Mesodermal cell (in vitro differentiated cells): ENCODE results near the gene ANKEF1. TPM values are rescaled to one million over a fixed set of nuclear protein-coding genes. Genes with fewer than 3 reads are reported as not detected.

Experiments used
- H3K27ac ChIP-seq: 2 replicates; pipeline ENCODE4 v1.7.0; 2013; ENCODE audit warnings: mild to moderate bottlenecking, low read depth, low read length, moderate library complexity; ENCODE audit not compliant: severe bottlenecking
- H3K36me3 ChIP-seq: 2 replicates; pipeline ENCODE4 v1.7.1; 2013; ENCODE audit warnings: mild to moderate bottlenecking, low read length, moderate library complexity; ENCODE audit not compliant: control insufficient read depth, insufficient read depth
- H3K4me1 ChIP-seq: one replicate; pipeline ENCODE4 v1.7.1; 2013; ENCODE audit warnings: mild to moderate bottlenecking, low read length; ENCODE audit not compliant: insufficient read depth, control insufficient read depth, poor library complexity, severe bottlenecking
- H3K4me3 ChIP-seq: 2 replicates; pipeline ENCODE4 v1.7.0; 2013; ENCODE audit warnings: low read length, control low read depth, mild to moderate bottlenecking; ENCODE audit not compliant: insufficient read depth, poor library complexity, severe bottlenecking; ENCODE audit errors: extremely low read depth
- H3K9me3 ChIP-seq: 2 replicates; pipeline ENCODE4 v1.7.1; 2013; ENCODE audit warnings: mild to moderate bottlenecking, low read length, moderate library complexity; ENCODE audit not compliant: control insufficient read depth
- WGBS, 2 experiments: methylation state at CpG; one replicate each; pipeline ENCODE4 v1.1.5; 2013; ENCODE audit warnings: missing lambda C conversion rate in 2 of 2; ENCODE audit not compliant: insufficient coverage in 2 of 2; 5-methylcytosine and 5-hydroxymethylcytosine counted together
- polyA plus RNA-seq, 2 experiments: library from polyadenylated mRNA; stranded (reverse); fragments of 50-300 nt; gene quantifications; one replicate each; pipeline ENCODE4 v1.2.3, GENCODE V29; 2013

ANKEF1 gene
- 1.2 TPM for polyA plus RNA-seq (2013, experiment 1 of 2)
- polyA plus RNA-seq (2013, experiment 2 of 2), result 1.4 TPM

DNA sequence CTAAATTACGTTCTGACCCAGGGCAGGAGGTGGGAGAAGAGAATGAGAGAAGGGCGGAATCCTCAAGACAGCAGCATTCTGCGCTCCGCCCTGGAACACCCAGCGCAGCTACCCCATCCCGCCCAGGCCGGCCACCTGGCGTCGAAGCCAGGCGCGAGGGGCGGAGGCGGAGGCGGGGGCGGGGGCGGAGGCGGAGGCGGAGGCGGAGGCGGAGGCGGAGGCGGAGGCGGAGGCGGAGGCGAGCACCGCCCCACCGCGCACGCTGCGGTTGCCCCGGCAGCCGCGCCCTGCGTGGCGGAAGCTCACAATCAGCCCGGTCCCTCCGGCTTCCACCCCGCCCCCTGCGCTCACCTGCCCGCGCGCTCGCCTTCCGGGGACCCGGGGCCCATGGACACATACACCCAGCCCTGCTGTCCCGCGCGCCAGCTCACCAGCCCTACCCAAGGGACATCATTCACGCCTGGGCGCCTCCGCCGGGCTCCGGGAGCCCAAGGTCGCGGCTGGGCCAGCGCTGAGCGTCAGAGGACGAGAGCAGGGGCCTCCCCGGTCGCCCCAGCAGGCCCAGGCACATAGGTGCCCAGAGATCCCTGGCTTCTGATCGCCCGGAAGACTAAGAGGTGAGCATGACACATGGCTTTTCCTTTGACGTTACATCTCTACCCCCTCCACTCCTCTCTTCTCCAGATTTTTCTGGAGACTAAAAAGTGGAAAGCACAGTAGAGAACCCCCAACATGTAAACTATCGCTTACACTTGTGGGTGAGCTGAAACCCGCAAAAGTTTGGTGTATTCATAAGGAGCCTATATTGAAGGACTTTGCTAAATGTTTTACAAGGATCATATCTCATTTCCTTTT, at the start of gene ANKEF1:
TSS of gene ANKEF1 (plus strand) at position 271 of the 855 bp plus-strand sequence. CDS start 3,315 bp downstream, outside the sequence.
- Histone ChIP-seq H3K36me3 (no peaks in the 10 kb centered on the region), H3K9me3 (no peaks in the 10 kb centered on the region), H3K27ac (no peak within 1 kb of the TSS), H3K4me3 (peak within 1 kb of the TSS; percentile 51), H3K4me1 (no peaks in the 10 kb centered on the region)
- 1% methylated on average over 23 to 36 of the region's 65 CpGs for WGBS, 2 experiments

DNA sequence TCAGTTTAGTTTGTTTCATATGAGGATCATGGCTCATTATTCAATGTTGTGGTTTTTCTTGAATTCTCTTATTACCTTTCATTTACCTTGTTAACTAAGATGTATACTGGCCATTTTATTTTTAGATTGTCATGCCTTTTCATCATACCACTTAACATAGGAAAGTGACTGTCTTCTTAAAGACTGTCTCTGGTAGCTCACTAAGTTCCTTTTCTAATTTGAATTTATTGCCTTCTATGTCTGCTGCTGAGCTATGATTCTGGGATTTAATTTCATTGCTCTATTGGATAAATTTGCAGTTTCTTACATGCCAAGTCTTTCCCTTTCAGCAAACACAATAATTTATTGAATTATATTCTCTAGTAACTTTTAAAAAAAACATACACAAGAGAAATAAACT, 49.5 kb upstream of the ANKEF1 start:
- H3K4me3 ChIP-seq, result no peak overlapping the region
- H3K36me3 ChIP-seq, result no peaks in the 10 kb centered on the region
- H3K9me3 ChIP-seq, result no peaks in the 10 kb centered on the region
- H3K27ac ChIP-seq, result no peak overlapping the region
- no peaks in the 10 kb centered on the region for H3K4me1 ChIP-seq

DNA sequence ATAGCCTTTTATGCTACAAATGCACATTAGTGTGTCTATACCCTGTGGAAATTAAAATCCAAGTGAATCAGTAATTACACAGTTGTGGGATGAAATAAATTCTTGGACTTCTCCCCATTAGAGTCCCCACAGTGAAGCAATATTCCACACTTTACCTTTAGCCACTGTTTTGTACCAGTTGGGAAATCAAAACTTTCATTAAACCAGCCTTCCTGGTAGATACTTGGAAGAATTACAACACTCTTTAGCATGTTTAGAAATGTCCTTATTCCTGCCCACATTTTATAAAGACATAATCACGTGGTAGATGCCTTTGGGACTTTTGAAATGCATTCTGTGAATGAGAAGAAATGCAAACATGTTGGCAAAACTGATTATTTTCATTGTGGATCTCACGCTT, 49.0 kb upstream of the ANKEF1 start:
- no peak overlapping the region for H3K4me3 ChIP-seq
- H3K9me3 ChIP-seq, result no peaks in the 10 kb centered on the region
- no peaks in the 10 kb centered on the region for H3K4me1 ChIP-seq
- no peak overlapping the region for H3K27ac ChIP-seq
- H3K36me3 ChIP-seq, result no peaks in the 10 kb centered on the region
- 75% methylated on average over 2 of the region's 2 CpGs; no CpG with 5 or more reads in 1 of the 2 experiments for WGBS, 2 experiments

DNA sequence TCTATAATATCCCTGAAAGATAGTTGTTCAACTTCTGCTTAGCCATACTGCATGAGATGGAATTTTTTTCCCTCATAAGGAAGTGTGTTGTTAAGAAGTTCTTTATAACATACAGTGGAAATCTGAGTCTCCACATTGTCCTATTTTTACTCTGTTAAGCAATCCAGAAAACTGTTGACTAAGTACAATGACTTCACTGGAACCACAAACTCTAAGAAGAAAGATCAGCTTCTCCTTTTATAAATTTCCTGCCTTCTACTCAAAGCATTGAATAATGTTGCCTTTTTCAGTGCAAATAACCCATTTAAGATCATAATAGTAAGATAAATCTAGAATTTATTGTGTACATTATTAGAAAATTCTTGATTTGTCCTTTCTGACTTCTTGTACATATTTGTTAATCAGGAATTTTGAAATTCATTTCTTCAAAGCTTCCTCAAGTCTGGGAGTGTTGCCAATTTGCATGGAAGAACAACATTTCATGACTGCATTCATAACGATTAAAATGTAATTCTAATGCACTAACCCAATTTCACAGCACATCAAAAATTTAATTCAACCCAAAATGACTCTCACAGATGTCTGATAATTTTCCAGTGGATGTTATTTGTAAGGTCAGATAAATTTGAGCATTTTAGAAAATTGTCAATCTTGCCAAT, 45.6 kb upstream of the ANKEF1 start:
- Histone ChIP-seq H3K4me1 (no peaks in the 10 kb centered on the region), H3K4me3 (no peak overlapping the region), H3K27ac (no peak overlapping the region), H3K36me3 (no peaks in the 10 kb centered on the region), H3K9me3 (no peaks in the 10 kb centered on the region)
- WGBS, 2 experiments, result no CpG with 5 or more reads among the region's 1 CpG

DNA sequence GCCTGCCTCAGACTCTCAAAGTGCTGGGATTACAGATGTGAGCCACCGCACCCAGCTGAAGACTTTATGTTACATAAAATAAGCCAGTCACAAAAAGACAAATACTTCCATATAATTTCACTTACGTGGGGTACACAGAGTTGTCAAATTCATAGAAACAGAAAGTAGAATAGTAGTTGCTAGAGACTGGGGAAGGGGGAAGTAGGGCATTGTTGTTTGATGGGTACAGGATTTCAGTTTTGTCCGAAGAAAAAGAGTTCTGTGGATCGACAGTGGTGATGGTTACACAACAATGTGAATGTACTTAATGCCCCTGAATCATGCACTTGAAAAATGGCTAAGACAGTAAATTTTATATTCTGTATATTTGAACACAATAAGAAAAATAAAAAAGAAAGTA, 41.6 kb upstream of the ANKEF1 start:
- 93 to 100% methylated on average over 1 to 2 of the region's 4 CpGs for WGBS, 2 experiments
- no peaks in the 10 kb centered on the region for H3K4me1 ChIP-seq
- no peaks in the 10 kb centered on the region for H3K9me3 ChIP-seq
- no peaks in the 10 kb centered on the region for H3K36me3 ChIP-seq
- H3K27ac ChIP-seq, result no peak overlapping the region
- no peak overlapping the region for H3K4me3 ChIP-seq

DNA sequence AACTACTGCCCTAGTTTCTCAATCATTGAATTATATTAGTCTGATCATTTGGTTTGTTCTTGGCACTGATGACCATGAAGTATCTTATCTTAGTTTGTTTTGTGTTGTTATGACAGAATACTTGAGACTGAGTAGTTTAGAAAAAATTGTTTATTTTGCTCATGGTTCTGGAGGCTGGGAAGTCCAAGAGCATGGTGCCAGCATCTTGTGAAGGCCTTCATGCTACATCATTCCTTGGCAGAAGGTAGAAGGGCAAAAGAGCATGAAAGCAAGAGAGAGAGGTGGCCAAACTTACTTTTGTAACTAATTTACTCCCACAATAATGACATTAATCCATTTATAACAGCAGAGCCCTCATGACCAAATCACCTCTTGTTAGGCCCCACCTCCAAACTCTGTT, 40.1 kb upstream of the ANKEF1 start:
- Histone ChIP-seq H3K27ac (no peak overlapping the region), H3K36me3 (no peaks in the 10 kb centered on the region), H3K9me3 (no peaks in the 10 kb centered on the region), H3K4me3 (no peak overlapping the region), H3K4me1 (no peaks in the 10 kb centered on the region)

DNA sequence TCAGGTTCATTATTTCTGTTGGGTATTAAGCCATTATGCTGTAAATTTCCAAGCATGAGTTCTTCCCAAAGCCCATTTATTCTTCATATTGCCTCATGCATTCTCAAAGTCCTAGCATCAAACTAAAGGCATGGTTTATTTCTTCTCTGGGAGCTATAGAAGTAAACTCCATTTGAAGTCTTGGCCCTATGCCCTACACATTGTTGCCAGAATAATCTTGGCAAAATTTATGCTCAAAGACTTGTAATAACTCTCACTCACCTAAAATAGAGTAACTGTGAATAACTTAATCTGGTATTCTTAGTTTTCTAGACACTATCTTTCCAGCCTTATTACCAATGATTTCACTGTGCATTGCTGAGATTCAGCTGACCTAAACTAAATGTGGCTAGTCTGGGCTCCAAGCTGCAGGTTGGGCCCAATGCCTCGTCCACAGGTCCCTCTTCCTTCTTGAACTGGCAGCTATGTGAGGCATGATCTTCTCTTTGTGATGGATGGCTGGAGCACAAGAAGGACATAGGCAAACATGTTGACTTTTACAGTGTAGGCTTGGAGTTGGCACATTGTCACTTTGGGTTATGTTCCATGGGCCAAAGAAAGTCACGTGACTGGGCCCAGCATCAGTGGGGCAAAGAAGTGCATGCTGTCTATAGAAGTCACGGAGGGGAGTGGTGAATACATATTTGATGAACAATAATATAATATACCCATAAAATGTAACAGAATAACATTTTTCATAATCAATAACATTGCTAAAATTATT, 39.1 kb upstream of the ANKEF1 start:
- Histone ChIP-seq H3K4me3 (no peak overlapping the region), H3K27ac (no peak overlapping the region), H3K9me3 (no peaks in the 10 kb centered on the region), H3K4me1 (no peaks in the 10 kb centered on the region), H3K36me3 (no peaks in the 10 kb centered on the region)
- 76 to 86% methylated on average over 2 of the region's 3 CpGs for WGBS, 2 experiments

DNA sequence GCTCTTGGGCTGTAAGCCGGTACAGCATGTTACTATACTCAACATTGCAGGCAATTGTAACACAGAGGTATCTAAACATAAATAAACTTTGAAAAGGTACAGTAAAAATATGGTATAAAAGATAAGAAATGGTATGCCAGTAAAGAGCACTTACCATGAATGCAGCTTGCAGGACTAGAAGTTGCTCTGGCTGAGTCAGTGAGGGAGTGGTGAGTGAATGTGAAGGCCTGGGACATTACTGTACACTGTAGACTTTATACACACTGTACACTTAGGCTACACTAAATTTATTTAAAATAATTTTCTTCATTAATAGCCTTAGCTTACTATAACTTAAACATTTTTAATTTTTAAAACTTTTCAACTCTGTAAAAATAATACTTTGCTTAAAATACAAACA, 37.8 kb upstream of the ANKEF1 start:
- Histone ChIP-seq H3K9me3 (no peaks in the 10 kb centered on the region), H3K27ac (no peak overlapping the region), H3K4me1 (no peaks in the 10 kb centered on the region), H3K4me3 (no peak overlapping the region), H3K36me3 (no peaks in the 10 kb centered on the region)
- WGBS, 2 experiments, result no CpG with 5 or more reads among the region's 1 CpG

DNA sequence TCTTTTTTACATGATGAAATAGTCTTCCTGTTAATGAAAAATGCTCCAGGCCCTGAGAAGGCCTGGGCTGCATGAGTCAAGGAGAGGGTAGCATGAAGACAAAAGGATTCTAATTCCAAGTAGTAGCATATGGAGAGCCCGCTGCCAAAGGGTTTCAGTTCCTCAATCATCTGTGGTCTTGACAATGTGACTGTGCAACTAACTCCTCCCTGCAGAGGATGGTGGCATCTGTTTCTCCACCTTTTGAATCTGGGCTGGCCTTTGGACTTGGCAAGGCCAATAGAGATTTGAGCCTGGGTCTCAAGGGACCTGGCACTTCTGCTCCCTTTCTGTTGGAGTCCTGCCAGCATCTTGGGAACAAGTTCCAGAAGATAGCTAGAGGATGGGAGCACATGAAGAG, 35.1 kb upstream of the ANKEF1 start:
- Histone ChIP-seq H3K27ac (no peak overlapping the region), H3K4me1 (no peaks in the 10 kb centered on the region), H3K9me3 (no peaks in the 10 kb centered on the region), H3K36me3 (no peaks in the 10 kb centered on the region), H3K4me3 (no peak overlapping the region)
- 60 to 79% methylated on average over 1 of the region's 1 CpG for WGBS, 2 experiments

DNA sequence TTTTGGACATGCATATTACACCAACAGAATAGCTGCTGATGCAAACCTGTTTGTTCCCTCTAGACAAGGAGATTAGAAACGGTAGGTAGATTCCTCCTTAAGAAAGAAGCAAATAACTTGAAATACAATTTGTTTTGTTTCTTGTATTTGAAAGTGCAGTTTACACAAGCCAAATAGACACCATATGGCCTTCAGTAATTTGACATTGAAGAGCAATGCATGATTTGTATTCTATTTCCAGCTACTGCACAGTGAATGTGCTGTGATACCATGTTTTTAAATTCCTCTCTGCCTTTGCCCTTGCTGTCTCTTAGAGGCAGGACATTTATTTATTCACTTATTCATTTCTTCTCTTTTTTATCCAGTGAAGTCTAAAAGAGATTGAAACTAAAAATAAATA, 31.9 kb upstream of the ANKEF1 start:
- no CpG with 5 or more reads among the region's 1 CpG for WGBS, 2 experiments
- Histone ChIP-seq H3K4me3 (no peak overlapping the region), H3K27ac (no peak overlapping the region), H3K4me1 (no peaks in the 10 kb centered on the region), H3K9me3 (no peaks in the 10 kb centered on the region), H3K36me3 (no peaks in the 10 kb centered on the region)
